HCT116 (cell line): ENCODE measurements around the gene GLYR1. TPM values are rescaled to one million over a fixed set of nuclear protein-coding genes. Genes with fewer than 3 reads are reported as not detected.

Experiments
- ATAC-seq: fragments of 200-7000 bp; cut with Tn5 transposase; 2 replicates; pipeline ENCODE4 v1.9.1; 2020; ENCODE audit warnings: mild to moderate bottlenecking, moderate library complexity
- BruUV-seq: library from RNA; stranded (reverse); fragments of 400-500 nt; replicated peaks from 2 replicates; lab custom pipeline; 2021; lab: Mats Ljungman, UMichigan
- CTCF ChIA-PET: fragments of 300-600 bp; sonication (Branson Sonifier 250); formaldehyde crosslinking; loops from one replicate; lab custom pipeline; 2021; ENCODE audit warnings: antibody characterized with exemption; lab: Charles Lee
- POLR2A ChIA-PET: fragments of 300-600, 350-600 bp; sonication (Branson Sonifier 250); formaldehyde crosslinking; loops from one replicate; lab custom pipeline; 2021; ENCODE audit warnings: antibody characterized with exemption; lab: Charles Lee
- RAD21 ChIA-PET, 2 experiments: fragments of 300-600 bp; sonication (Branson Sonifier 250); formaldehyde crosslinking; loops; one replicate each; lab custom pipeline; 2023; ENCODE audit warnings: low total read pairs in 2 of 2; ENCODE audit not compliant: uncharacterized antibody in 2 of 2, unreplicated experiment in 2 of 2, low non-redundant PET in 1 of 2; lab: Charles Lee
- DNase-seq: peaks from one replicate; pipeline ENCODE4 v3.0.0-alpha.2; 2010; ENCODE audit warnings: low read depth, low spot score
- H2AFZ ChIP-seq: fragments of 200-600 bp; shearing (Covaris generic), sonication (generic); 2 replicates; pipeline ENCODE4 v1.6.1; 2017; ENCODE audit warnings: low read depth, mixed run types, mixed read lengths, antibody characterized with exemption, low read length; ENCODE audit not compliant: poor library complexity, severe bottlenecking
- H3K27ac ChIP-seq: 2 replicates; pipeline ENCODE4 v1.5.1; 2012; ENCODE audit warnings: low read depth, low read length
- H3K27me3 ChIP-seq: fragments of 200-600 bp; sonication (generic); 2 replicates; pipeline ENCODE4 v1.6.1; 2016; ENCODE audit warnings: mixed run types, low read length, mixed read lengths; ENCODE audit not compliant: insufficient read depth
- H3K36me3 ChIP-seq, 2 experiments: fragments of 200-500 bp in 1 of 2; fragments of 200-600 bp in 1 of 2; sonication (Bioruptor generic) in 1 of 2; sonication (generic) in 1 of 2; 2 replicates each; pipeline versions ENCODE4 v1.5.1 to v1.6.1; 2014 to 2016; ENCODE audit warnings: low read length in 2 of 2, inconsistent platforms in 1 of 2, mixed read lengths in 1 of 2, mixed run types in 1 of 2; ENCODE audit not compliant: insufficient read depth in 2 of 2, control insufficient read depth in 1 of 2
- H3K4me1 ChIP-seq, 2 experiments: fragments of 200-600 bp in 1 of 2; sonication (generic) in 1 of 2; 2 replicates each; pipeline versions ENCODE4 v1.5.1 to v1.6.1; 2012 to 2017; ENCODE audit warnings: low read length in 2 of 2, inconsistent platforms in 1 of 2, mild to moderate bottlenecking in 1 of 2, mixed read lengths in 1 of 2, mixed run types in 1 of 2, moderate library complexity in 1 of 2; ENCODE audit not compliant: insufficient read depth in 2 of 2, control insufficient read depth in 1 of 2
- H3K4me2 ChIP-seq: fragments of 200-600 bp; sonication (generic); 2 replicates; pipeline ENCODE4 v1.6.1; 2017; ENCODE audit warnings: mixed run types, low read length, mixed read lengths
- H3K4me3 ChIP-seq, 2 experiments: fragments of 200-600 bp in 1 of 2; sonication (generic) in 1 of 2; replicated peaks in 1 of 2; 2 replicates each; pipeline ENCODE4 v1.5.1; 2011 to 2016; ENCODE audit warnings: low read length in 2 of 2, control low read depth in 1 of 2, low read depth in 1 of 2, mild to moderate bottlenecking in 1 of 2, mixed read lengths in 1 of 2, mixed run types in 1 of 2
- H3K79me2 ChIP-seq: fragments of 200-600 bp; sonication (generic); 2 replicates; pipeline ENCODE4 v1.6.1; 2017; ENCODE audit warnings: mild to moderate bottlenecking, mixed run types, low read length, moderate library complexity, mixed read lengths; ENCODE audit not compliant: insufficient read depth
- H3K9ac ChIP-seq: fragments of 200-600 bp; sonication (generic); 2 replicates; pipeline ENCODE4 v1.6.1; 2016; ENCODE audit warnings: low read length, mixed read lengths
- H3K9me2 ChIP-seq: fragments of 200-600 bp; sonication (generic), shearing (Covaris generic); 2 replicates; pipeline ENCODE4 v1.6.1; 2017; ENCODE audit warnings: mixed run types, mild to moderate bottlenecking, moderate library complexity; ENCODE audit not compliant: insufficient read depth
- H3K9me3 ChIP-seq, 2 experiments: fragments of 200-500 bp in 1 of 2; fragments of 200-600 bp in 1 of 2; sonication (Bioruptor generic) in 1 of 2; sonication (generic) in 1 of 2; 2 replicates each; pipeline ENCODE4 v1.6.1; 2014 to 2017; ENCODE audit warnings: low read length in 2 of 2, mixed read lengths in 2 of 2, inconsistent platforms in 1 of 2, low read depth in 1 of 2, mild to moderate bottlenecking in 1 of 2, mixed run types in 1 of 2, moderate library complexity in 1 of 2; ENCODE audit not compliant: control insufficient read depth in 1 of 2, insufficient read depth in 1 of 2
- H4K20me1 ChIP-seq: fragments of 200-600 bp; sonication (generic), shearing (Covaris generic); 2 replicates; pipeline ENCODE4 v1.6.1; 2017; ENCODE audit warnings: mixed run types, mild to moderate bottlenecking, moderate library complexity; ENCODE audit not compliant: insufficient read depth
- CBX3 ChIP-seq: IDR thresholded peaks from 2 replicates; pipeline ENCODE4 v1.6.1; 2012; ENCODE audit warnings: low read depth
- ELF1 ChIP-seq: IDR thresholded peaks from 2 replicates; pipeline ENCODE4 v1.6.1; 2012; ENCODE audit warnings: low read depth, borderline replicate concordance
- EZH2 ChIP-seq: fragments of 200-600 bp; sonication (generic); IDR thresholded peaks from 2 replicates; pipeline ENCODE4 v1.6.1; 2017; ENCODE audit warnings: antibody characterized with exemption, mixed run types
- SP1 ChIP-seq: IDR thresholded peaks from 2 replicates; pipeline ENCODE4 v1.6.1; 2012; ENCODE audit warnings: low read depth
- SRF ChIP-seq: IDR thresholded peaks from 2 replicates; pipeline ENCODE4 v1.6.1; 2012; ENCODE audit warnings: low read depth
- TCF7L2 ChIP-seq: IDR thresholded peaks from 2 replicates; pipeline ENCODE4 v1.7.0; 2011; ENCODE audit warnings: borderline replicate concordance, inconsistent platforms; ENCODE audit not compliant: insufficient read depth, insufficient read length; ENCODE audit errors: extremely low read depth
- ZFX ChIP-seq: fragments of 450-650 bp; IDR thresholded peaks from 2 replicates; pipeline ENCODE4 v1.6.1; 2017
- intact Hi-C: fragments of 100-400 bp; cut with micrococcal nuclease; formaldehyde crosslinking; loops from 2 replicates; pipeline ENCODE4 v1.10.0; 2022
- total RNA-seq: library from RNA; stranded (reverse); gene quantifications from one replicate; pipeline ENCODE4 v1.2.1, GENCODE V29; 2021; ENCODE audit not compliant: unreplicated experiment
- TF ChIP-seq, protein P1 (sequence below): IDR thresholded peaks from 2 replicates; pipeline ENCODE4 v1.6.1; 2012; ENCODE audit warnings: low read depth
- TF ChIP-seq, protein P2 (sequence below), 3 experiments: fragments of 200-600 bp in 1 of 3; sonication (generic) in 1 of 3; IDR thresholded peaks in 2 of 3; conservative IDR thresholded peaks in 1 of 3; 2 replicates each; pipeline ENCODE4 v1.5.1; 2012 to 2017; ENCODE audit warnings: low read depth in 2 of 3, low read length in 2 of 3, antibody characterized with exemption in 1 of 3, borderline replicate concordance in 1 of 3, control low read depth in 1 of 3, mild to moderate bottlenecking in 1 of 3, mixed read lengths in 1 of 3, mixed run types in 1 of 3, moderate library complexity in 1 of 3; ENCODE audit not compliant: insufficient read depth in 1 of 3

Gene GLYR1
- total RNA-seq, 1 experiment from 2014 or later: 50.0 TPM

DNA sequence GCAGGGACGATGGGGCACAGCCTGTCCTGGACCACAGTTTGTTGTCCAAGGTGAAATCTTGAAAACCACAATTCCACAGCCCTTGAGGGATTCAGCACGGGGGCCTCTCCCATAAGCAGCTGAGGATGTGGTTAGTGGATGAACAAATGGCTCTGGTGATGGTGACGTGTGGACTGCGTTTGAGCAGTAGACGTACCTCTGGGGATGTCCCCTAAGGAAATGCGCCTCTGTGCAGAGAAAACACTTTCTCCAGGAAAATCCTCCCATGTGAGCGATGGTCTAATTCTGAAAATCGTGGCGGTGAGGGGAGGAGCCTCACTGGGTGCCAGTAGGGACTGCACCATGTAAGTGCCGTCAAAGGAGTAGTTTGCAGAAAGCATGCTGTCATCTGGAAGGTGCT lies 56.2 kb downstream of the GLYR1 start:
- Histone ChIP-seq H3K4me2 (no peak overlapping the region), H3K4me3 (no peak overlapping the region), H3K9me2 (no peaks in the 10 kb centered on the region), H3K27ac (no peak overlapping the region), H3K9ac (no peak overlapping the region), H3K27me3 (no peaks in the 10 kb centered on the region), H2AFZ (no peak overlapping the region), H3K79me2 (no peaks in the 10 kb centered on the region), H3K9me3 (no peaks in the 10 kb centered on the region), H4K20me1 (no peaks in the 10 kb centered on the region), H3K36me3 (no peaks in the 10 kb centered on the region), H3K4me1 (peaks cover 6 to 7% of the 10 kb centered on the region in 2 experiments)
- no peak for DNase-seq
- ATAC-seq: no peak
- BruUV-seq: no TSS peak
- TF ChIP-seq, protein P1, sequence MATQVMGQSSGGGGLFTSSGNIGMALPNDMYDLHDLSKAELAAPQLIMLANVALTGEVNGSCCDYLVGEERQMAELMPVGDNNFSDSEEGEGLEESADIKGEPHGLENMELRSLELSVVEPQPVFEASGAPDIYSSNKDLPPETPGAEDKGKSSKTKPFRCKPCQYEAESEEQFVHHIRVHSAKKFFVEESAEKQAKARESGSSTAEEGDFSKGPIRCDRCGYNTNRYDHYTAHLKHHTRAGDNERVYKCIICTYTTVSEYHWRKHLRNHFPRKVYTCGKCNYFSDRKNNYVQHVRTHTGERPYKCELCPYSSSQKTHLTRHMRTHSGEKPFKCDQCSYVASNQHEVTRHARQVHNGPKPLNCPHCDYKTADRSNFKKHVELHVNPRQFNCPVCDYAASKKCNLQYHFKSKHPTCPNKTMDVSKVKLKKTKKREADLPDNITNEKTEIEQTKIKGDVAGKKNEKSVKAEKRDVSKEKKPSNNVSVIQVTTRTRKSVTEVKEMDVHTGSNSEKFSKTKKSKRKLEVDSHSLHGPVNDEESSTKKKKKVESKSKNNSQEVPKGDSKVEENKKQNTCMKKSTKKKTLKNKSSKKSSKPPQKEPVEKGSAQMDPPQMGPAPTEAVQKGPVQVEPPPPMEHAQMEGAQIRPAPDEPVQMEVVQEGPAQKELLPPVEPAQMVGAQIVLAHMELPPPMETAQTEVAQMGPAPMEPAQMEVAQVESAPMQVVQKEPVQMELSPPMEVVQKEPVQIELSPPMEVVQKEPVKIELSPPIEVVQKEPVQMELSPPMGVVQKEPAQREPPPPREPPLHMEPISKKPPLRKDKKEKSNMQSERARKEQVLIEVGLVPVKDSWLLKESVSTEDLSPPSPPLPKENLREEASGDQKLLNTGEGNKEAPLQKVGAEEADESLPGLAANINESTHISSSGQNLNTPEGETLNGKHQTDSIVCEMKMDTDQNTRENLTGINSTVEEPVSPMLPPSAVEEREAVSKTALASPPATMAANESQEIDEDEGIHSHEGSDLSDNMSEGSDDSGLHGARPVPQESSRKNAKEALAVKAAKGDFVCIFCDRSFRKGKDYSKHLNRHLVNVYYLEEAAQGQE: no peak
- no peak for TF ChIP-seq TCF7L2
- no peak for TF ChIP-seq SRF
- no peak for TF ChIP-seq ZFX
- TF ChIP-seq CBX3: no peak
- TF ChIP-seq, protein P2, sequence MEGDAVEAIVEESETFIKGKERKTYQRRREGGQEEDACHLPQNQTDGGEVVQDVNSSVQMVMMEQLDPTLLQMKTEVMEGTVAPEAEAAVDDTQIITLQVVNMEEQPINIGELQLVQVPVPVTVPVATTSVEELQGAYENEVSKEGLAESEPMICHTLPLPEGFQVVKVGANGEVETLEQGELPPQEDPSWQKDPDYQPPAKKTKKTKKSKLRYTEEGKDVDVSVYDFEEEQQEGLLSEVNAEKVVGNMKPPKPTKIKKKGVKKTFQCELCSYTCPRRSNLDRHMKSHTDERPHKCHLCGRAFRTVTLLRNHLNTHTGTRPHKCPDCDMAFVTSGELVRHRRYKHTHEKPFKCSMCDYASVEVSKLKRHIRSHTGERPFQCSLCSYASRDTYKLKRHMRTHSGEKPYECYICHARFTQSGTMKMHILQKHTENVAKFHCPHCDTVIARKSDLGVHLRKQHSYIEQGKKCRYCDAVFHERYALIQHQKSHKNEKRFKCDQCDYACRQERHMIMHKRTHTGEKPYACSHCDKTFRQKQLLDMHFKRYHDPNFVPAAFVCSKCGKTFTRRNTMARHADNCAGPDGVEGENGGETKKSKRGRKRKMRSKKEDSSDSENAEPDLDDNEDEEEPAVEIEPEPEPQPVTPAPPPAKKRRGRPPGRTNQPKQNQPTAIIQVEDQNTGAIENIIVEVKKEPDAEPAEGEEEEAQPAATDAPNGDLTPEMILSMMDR (IDR thresholded peaks at IDR 0.05 in 2 of 3, conservative IDR thresholded peaks at IDR 0.05 in 1 of 3; ENCODE audit: borderline replicate concordance in 1 of 3, insufficient read depth in 1 of 3, low read depth in 2 of 3, low read length in 2 of 3): no peak
- no peak for TF ChIP-seq EZH2
- no peak for TF ChIP-seq ELF1
- no peak for TF ChIP-seq SP1
- ChIA-PET POLR2A (interaction anchor here (1.2 kb wide), 1 partner anchor 22 kb away, joined by 3 read pairs; no protein-coding TSS in a partner anchor), RAD21 (no interaction called here), CTCF (no interaction called here)
- intact Hi-C loops: no loop called here
